ENCODE measurements around the gene CUX1.
"Not testable (repeated sequence)": the region's sequence is repeated elsewhere in the genome, so short reads cannot be mapped to it uniquely, and the experiment has no call there.

CUX1 gene

DNA sequence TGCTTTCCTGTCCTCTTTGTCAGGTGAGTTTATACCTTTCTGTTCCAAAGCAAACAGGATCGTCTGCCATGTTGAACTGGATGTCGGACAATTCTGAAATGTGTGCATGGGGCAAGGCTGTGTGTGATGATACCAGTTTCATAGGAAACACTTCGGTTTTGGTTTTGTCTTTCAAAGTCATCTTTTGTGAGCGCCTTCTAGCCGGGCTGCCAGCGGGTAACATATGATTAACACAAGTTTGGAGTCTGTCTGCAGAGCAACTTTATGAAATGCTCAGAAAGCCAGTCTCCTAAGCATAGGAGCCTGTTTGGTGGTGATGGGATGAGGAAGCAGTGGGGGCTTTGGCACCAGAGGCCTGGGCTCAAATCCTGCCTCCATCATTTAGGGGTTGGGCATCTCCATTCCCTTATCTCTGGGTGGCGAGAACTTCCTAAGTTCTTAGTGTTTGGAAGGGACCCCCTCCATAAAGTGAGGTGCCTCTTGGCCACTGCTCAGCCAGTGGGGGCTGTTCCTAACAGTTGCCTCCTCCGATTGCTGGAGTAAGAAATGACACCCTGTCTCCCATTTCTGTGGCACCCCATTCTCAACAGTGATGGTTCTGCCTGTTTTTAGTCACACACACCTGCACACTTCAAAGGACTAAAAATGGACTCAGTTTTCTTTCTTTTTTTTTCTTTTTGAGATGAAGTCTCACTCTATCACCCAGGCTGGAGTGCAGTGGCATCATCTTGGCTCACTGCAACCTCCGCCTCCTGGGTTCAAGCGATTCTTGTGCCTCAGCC lies 36.8 kb downstream of the CUX1 start:
- no peak for DNase-seq

DNA sequence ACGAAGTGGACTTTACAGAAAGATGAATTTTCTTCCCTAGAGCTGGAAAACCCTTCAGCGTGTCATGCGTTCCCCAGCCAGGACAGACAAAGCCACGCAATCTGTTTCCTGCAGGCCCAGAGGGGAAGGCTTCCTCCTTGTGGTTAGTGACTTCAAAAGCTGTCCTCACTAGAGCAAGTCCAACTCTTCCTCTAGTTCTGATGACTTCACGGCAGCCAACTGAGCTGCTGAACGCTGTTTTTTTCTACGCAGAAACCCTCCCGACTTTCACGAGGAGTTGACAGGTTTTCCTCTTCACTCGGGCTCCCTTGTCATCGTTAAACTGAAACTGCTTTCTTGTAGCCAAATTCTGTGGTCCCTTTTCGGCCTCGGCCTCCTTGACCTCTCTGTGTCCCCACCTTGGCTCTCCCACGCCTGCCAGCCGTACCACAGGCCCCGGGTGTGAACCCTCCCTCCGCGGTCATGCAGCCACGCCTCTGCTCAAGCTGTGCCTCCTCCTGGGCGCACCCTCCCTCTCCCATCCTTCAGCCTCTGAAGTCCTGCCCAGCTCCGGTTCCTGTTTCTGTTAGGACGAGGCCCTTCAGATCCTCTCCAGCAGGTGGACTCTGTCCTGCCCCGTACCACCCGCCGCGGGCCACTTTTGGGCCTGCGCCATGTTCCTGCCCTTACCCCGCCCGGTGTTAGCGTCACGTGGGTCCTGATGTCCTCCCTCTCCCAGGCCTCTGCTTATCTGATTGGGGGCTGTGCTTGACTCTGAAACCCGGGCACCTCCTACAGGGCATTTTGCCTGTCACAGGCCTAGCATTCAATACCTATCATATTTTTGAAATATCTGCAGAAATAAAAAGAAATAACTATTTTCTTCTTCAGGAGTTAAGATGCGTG lies 39.3 kb downstream of the CUX1 start:
- DNase-seq = no peak

DNA sequence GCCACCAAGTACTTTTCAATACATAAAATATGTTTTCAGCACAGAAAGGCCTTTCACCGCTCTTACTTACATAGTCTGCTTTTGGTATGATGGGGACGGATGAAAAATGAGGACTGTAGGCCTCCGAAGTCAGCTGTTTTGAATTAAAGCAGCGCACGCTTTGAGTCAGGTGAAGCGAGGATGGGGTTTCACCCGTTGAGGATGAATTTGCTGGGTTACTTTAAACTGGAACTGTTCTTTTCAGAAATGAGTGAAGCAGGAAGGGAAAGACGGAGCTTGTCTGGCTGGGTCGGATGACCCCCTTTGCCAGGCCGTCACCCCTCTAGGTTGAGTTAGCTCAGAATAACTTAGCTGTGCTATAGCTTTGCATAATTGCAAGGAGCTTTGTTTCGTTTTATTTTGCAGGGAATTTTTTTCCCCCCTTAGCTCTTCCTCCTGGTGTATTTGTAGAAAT lies 40.0 kb downstream of the CUX1 start:
- DNase-seq = no peak

- no peak for DNase-seq
Observed at GRCh38 chr7:101858437-101859385, 41.3 kb downstream of the CUX1 start.

GRCh38 chr7:101859411-101860106 lies 42.1 kb downstream of the CUX1 start:
- no peak for DNase-seq

DNA sequence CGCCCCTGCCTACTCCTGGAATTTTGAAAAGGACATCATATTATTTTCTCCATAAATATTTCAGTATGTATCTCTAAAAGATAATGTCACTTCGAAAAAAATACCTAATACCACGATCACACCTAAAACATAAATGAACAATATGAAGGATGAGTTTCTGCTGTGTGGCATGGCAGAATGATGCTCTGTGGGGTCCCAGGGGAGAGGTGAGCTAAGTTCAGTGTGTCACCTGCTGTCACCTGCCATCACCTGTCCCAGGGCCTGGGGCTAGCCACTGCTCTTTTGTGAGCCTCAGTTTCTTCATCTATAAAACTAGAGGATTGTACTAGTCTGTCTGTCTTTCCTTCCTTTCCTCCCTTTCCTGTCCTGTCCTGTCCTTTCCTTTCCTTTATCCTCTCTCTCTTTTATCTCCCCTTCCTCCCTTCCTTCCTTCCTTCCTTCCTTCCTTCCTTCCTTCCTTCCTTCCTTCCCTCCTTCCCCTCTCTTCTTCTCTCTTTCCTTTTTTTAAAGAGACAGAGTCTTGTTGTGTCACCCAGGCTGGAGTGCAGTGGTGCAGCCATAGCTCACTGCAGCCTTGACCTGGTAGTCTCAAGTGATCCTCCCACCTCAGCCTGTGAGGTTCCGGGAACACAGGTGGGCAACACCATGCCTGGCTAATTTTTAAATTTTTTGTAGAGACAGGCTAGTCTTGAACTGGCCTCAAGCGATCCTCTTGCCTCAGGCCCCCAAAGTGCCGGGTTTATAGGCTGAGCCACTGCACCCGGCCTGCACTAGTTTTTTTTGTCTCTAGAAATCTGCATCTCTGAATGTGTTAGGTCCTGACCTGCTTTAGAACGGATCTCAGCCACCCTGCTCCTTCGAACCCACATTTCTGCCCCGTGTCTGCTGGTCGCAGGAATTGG lies 43.1 kb downstream of the CUX1 start:
- DNase-seq = no peak

- DNase-seq = no peak
Observed at GRCh38 chr7:101861218-101861775, 43.9 kb downstream of the CUX1 start.

DNA sequence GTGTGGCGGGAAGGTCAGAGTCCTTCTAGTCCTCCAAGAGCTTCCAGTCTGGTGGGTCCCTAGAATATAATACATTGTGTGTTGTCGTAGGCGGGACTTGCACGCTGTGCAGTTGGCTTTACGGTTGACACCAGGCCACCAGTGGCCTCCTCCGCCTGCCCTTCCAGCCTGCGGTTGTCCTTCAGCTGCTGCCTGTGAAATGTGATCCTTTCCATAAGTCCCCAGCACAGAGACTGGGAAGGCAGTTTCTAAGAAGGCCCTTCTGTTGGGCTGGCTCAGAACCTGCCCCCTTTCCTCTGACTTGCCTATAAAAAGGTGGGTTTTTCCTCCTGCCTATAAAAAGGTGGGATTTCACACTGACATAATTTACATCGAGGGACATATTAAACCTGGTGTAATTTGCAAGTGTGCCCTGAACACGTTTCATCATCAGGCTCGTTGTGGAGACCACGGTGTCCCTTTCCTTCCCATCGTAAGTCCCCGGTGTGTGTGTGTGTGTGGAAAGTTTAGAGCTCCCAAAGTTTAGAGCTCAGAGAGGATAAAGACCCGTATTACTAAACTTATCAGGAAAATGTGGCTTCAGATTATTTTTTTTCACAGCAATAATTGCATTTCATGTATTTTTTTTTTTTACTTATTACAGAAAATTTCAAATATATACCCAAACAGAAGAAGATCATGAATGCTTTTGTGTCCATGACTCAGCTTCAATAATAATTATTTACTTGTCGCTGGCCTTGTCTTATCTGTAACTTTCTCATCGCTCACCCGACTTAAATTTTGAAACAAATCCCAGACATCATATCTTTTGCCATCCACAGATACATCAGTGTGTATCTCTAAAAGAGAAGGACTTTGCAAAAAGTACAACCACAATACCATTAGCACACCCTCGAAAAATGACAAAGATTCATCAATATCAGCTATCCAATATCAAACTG lies 45.1 kb downstream of the CUX1 start:
- no peak for DNase-seq

GRCh38 chr7:101863598-101863997 lies 46.2 kb downstream of the CUX1 start:
- DNase-seq = no peak

DNA sequence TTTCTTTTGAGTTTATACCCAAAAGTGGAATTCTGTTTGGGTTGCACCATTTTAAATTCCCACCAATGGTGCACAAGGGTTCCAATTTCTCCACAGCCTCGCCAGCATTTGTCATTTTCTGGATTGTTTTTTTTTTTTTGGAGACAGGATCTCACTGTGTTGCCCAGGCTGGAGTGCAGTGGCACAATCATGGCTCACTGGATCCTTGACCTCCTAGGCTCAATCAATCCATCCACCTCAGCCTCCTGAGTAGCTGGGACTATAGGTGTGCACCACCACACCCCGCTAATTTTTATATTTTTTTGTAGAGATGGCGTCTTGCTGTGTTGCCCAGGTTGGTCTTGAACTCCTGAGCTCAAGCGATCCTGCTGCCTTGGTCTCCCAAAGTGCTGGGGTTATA lies 46.6 kb downstream of the CUX1 start:
- DNase-seq = no peak

- DNase-seq = no peak
Observed at GRCh38 chr7:101865031-101865430, 47.6 kb downstream of the CUX1 start.

DNA sequence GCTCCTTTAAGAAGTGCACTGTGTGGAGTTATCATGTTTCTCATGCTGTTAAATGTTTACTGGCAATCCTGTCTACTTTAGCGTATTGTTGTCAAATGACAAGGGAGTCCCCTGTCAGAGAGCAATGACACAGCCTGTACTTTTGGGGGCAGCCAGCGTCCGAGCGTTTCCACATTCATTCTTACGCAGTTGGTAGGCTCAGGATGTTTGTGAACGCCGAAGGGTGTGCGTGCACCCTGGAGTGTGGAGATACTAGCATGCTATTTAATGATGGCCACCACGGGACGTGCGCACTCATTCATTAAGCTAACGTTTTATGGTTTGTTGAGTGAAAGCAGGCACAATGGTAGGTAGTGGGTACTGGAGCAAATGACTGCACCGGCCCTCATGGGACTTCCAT lies 48.0 kb downstream of the CUX1 start:
- DNase-seq = no peak

GRCh38 chr7:101866328-101866727 lies 48.9 kb downstream of the CUX1 start:
- DNase-seq = no peak

GRCh38 chr7:101867265-101867664 lies 49.8 kb downstream of the CUX1 start:
- no peak for DNase-seq

- not testable (repeated sequence) for DNase-seq
Observed at GRCh38 chr7:101867681-101868080, 50.3 kb downstream of the CUX1 start.

GRCh38 chr7:101868191-101868950 lies 50.9 kb downstream of the CUX1 start:
- DNase-seq = no peak

DNA sequence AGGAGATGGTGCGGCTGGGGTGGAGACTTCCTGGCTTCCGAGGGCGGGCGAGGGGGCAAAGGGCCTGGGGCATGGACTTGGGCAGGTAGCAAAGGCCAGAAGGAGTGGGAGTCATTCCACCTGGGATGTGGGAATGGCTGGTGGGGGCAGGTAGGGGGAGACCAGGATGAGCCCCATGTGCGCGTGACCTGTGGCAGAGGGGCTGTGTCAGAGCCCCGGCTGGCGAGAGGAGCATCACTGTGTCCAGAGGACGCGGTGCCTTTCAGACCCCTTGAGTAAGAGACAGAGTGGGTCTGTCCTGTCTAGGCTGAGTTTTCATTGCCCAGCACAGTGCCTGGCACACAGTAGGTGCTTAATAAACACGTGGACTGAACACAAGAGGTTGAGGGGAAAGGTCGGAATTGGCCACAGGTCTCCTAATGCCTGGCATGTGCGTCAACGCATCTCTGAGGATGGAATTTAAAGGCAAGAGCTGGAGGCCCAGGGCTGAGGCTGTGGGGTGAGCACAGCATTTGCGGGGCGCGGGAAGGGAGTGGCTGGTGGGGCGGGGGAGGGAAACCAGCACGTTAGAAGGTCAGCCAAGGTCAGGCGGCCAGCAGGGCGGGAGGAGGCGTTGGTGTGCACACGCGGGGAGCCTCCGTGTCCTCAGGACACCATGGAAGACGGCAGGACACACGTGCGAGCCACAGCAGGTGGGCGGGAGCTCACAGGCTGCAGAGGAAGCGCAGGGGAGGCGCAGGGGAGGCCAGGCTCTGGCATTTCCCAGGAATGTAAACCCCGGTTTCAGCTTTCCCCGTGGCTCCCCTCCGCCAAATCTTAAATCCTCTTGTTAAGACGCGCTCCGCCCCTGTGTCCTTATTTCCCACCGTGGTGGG lies 51.8 kb downstream of the CUX1 start:
- no peak for DNase-seq

GRCh38 chr7:101869901-101870290 lies 52.5 kb downstream of the CUX1 start:
- no peak for DNase-seq

Data from GOT3 (cell line).